Amniotic stem cell (primary cell): ENCODE results near the gene IQUB.
"Not testable (repeated sequence)": the region's sequence is repeated elsewhere in the genome, so short reads cannot be mapped to it uniquely, and the experiment has no call there.

ENCODE experiments used
- DNase-seq: peaks from one replicate; lab custom pipeline; 2025; lab: John Stamatoyannopoulos, UW

Gene IQUB

GRCh38 chr7:123534383-123535260, at the start of gene IQUB:
TSS of gene IQUB (minus strand) at chr7:123534595. CDS start at chr7:123512340, 22,255 bp downstream.
- DNase-seq = peak; percentile 91

GRCh38 chr7:123583821-123584220, 49.4 kb upstream of the IQUB start:
- DNase-seq = no peak

DNA sequence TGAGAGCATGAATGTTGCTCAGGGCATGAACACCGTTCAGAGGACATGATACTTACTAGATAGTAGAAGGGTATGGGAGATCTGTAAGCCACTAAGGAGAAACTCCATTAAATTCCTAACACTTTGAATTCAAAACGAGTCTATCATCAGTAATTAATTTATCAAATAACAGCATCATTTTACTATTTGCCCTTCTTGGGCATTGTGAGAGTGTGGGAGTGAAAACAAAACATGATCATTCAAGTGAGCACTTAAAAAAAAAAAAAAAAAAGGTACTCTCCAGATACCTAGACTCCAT, 46.7 kb upstream of the IQUB start:
- no peak for DNase-seq

- DNase-seq = peak; percentile 28
These were observed 46.2 kb upstream of the IQUB start for GRCh38 chr7:123580406-123581161.

GRCh38 chr7:123579416-123579815, 45.0 kb upstream of the IQUB start:
- DNase-seq = no peak

DNA sequence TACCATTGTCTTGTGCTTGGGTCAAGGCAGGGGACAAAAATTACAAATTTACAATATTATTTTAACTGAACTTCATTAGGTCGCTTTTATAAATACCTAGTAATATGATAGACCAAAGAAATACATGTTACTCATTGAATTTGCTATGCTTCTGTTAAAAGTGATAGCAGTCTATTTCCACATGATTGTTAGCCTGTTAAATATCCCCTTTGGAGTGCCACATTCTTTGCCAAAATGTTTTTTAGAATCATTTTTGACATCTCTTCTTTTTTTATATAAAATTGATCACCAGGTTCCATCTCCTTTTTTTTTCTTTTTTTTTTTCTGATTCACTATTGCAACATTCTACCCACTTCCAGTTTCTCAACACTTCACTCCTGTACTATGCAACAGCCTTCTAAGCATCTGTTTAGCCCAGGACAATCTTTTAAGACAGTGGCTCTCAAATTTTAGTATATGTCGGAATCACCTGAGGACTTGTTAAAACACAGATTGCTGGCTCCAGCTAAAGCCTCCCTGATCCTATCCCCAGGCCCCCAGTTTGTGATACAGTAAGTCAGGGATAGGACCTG, 39.6 kb upstream of the IQUB start:
- no peak for DNase-seq

DNA sequence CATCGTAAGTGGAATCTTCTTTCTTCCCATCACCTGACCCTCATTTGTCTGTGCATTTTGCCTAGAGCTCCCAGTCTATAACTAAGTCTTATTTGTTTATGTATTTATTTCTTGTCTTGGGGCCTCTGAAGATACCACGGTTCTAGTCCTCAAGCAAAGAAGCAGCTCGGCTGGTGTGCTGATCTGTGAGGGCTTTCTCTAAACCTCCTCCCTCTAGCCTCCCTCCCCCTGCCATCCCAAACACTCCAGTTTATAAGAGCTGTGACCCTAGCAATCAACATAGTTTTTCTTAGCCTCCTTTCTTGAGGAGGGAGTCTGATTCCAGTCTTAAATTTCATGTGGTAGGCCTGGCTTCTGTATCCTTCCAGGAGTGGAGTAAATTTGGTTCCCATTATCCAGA, 38.9 kb upstream of the IQUB start:
- DNase-seq = no peak

- DNase-seq = no peak
These were observed 37.3 kb upstream of the IQUB start for GRCh38 chr7:123571684-123572083.

- no peak for DNase-seq
These were observed 36.8 kb upstream of the IQUB start for GRCh38 chr7:123571187-123571586.

GRCh38 chr7:123570390-123571182, 36.2 kb upstream of the IQUB start:
- no peak for DNase-seq

- no peak for DNase-seq
These were observed 35.1 kb upstream of the IQUB start for GRCh38 chr7:123569352-123570010.

DNA sequence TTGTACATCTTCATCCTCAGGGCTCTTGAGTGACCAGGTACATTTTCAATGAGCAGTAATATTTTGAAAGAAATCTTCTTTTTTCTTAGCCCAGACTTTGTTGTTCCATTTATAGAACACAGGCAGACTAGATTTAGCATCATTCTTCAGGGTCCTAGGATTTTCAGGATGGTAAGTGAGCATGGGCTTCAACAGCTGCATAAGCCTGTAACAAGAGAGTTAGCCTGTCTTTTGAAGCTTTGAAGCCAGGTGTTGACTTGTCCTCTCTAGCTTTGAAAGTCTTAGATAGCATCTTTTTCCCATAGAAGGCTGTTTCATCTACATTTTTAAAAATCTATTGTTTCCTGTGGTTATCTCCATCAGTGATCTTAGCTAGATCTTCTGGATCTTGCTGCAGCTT, 27.7 kb upstream of the IQUB start:
- DNase-seq = no peak

DNA sequence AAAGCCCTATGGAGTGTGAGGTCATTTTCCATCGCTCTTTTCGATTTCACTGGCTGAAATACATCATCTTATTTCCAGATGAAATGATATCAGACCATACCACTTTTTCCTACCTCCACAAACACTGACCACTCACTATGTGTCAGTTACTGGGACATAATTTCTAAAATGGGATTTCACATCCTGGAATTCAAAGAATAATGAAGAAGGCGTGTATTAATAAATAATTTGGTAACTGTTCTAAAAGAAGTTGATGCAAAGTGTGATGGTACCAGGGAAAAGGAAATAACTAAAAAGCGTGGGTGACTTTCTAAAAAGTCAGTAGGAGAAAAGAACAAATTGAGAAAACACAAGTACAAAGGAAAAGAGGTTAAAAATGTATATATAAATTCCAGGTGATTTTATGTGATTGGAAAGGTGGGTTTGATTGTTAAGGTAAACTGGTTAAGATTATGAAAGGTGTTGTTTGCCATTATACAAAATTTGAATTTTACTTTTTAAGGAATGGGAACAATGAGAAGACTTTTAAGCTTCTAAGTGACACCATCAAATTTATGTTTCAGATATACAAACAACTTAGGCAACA, 24.0 kb upstream of the IQUB start:
- no peak for DNase-seq

DNA sequence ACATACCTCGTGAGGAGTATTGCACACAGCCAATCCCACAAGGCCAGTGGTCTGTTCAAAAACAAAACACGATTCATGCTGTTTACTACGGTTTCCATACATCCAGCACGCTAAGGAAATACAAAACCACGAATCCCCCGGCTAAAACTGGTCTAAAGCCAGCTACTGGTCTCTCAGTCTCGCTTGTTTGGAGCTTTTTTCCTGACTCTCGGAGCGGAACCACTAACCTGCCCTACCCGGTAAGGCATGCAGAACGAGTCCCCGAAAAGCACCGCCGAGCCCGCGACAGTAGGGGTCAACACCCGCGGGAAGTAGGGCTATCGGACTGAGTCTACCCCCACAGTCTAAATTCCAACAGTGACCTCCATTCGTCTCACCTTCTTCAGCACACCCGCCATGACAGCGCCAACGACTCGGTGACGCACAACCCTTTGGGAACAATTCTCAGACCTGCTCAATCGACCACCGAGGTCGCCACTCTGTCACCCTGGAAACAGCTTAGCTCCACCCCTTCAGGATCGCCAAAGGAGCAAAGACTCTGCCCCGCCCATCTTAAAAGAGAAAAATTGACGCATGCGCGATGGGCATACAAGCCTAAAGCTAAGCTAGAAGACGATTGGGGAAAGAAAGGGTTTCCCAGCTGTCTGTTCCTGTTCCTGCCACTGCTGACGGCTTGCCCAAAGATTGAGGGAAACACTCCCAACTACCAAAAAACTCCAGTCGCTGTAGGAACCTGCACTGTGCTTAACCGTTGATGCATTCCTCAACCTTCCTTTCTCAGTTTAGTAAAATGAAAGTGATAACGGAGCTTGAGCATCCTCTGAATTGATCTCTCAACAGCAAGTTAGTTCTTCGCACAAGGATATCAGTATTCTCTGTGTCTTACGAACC, 23.2 kb upstream of the IQUB start, which contains the start of gene NDUFA5:
Gene NDUFA5 (minus strand): TSS at position 421 of the 891 bp plus-strand sequence. CDS start 23 bp downstream, at position 398.
- DNase-seq = peak; percentile 99

GRCh38 chr7:123557016-123557397, 22.6 kb upstream of the IQUB start:
- DNase-seq = no peak

DNA sequence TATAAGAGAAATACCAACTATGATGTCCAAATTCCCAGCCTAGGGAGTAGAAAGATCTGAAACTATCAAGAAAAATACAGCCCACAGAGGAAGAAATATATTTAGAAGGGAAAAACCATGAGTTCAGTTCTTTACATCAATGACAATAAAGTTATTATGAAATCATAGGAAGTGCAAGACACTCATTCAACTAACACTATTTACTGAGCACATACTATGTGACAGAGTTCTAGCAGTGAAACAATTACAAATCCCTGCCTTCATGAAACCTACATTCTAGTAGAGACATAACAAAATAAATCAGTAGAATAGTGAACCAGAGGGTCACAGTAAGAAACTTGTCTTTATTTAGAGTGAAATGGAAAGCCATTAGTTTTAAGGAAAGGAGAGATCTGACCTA, 21.1 kb upstream of the IQUB start:
- DNase-seq = no peak

DNA sequence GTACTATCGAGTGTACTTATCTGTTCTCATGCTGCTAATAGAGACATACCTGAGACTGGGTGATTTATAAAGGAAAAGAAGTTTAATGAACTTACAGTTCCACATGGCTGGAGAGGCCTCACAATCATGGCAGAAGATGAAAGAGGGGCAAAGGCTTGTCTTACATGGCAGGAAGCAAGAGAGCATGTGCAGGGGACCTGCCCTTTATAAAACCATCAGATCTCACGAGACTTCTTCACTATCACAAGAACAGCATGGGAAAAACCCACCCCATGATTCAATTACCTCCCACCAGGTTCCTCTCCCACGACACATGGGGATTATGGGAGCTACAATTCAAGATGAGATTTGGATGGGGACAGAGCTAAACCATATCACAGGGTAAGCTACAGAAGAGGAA, 18.8 kb upstream of the IQUB start:
- DNase-seq = no peak

GRCh38 chr7:123552641-123553040, 18.2 kb upstream of the IQUB start:
- DNase-seq = no peak

DNA sequence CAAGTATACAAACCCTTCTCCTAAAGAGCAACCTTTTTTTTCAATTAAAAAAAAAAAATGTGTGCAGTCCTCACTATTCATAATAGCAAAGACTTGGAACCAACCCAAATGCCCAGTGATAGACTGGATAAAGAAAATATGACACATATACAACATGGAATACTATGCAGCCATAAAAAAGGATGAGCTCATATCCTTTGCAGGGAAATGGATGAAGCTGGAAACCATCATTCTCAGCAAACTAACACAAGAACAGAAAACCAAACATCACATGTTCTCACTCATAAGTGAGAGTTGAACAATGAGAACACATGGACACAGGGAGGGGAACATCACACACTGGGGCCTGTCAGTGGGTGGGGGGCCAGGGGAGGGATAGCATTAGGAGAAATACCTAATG, 17.7 kb upstream of the IQUB start:
- not testable (repeated sequence) for DNase-seq

DNA sequence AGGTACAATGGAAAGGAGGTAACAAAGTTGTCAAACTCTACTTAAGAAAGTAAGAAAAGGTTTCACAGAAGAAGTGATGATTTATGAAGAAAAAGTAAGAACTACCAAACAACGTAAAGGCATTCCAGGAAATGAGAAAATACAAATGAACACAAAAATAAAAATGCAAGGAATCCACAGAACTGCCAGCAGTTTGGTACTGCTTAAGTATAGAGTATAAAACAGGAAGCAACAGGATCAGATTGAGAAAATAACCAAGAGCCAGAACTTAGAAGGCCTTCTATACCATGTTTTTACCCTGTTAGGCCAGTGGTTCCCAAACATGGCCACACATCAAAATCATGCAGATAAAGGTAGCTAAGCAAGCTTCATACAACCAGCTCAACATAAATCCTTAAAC, 14.0 kb upstream of the IQUB start:
- DNase-seq = no peak
